HuH-7 (cell line): Measurements from ENCODE around the gene ADAM22.

Experiments
- DNase-seq: peaks from one replicate; pipeline ENCODE4 v3.0.0; 2011; ENCODE audit warnings: low spot score

The ADAM22 gene

DNA sequence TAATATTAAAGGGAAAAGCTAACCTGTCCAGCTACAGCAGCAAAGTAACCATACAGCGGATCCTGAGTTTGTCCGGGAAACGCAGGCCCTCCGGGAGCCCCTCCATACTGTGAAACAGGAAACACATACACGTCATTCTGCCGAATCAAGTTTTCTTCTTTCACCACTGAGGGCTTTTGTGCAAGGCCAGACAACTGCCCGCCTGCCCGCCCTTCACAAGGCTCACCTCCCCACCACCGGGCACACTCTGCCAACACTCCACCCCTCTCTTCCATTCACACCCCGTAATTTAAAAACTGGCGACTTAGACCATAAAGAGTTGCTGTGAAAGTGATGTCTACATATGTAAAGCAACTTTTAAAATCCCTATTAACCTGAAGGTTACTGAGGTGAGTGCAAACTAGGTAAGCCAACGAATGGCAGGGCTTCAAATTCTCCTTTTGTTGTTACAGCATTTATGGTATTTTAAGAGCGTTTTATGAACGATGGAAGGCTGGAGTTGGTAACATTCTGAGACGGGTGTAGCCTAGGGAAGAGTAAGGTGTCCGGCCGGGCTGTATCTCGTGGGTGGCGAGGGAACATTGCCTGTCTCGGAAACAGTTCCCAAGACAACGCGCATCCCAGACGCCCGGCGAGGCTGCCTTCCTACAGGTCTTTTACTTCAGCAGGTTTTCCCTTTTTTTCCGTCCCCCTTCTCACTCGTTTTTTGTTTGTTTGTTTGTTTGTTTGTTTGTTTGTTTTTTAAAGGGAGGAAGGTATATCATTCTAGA lies 285.0 kb downstream of the ADAM22 start:
- peak; percentile 33 for DNase-seq

DNA sequence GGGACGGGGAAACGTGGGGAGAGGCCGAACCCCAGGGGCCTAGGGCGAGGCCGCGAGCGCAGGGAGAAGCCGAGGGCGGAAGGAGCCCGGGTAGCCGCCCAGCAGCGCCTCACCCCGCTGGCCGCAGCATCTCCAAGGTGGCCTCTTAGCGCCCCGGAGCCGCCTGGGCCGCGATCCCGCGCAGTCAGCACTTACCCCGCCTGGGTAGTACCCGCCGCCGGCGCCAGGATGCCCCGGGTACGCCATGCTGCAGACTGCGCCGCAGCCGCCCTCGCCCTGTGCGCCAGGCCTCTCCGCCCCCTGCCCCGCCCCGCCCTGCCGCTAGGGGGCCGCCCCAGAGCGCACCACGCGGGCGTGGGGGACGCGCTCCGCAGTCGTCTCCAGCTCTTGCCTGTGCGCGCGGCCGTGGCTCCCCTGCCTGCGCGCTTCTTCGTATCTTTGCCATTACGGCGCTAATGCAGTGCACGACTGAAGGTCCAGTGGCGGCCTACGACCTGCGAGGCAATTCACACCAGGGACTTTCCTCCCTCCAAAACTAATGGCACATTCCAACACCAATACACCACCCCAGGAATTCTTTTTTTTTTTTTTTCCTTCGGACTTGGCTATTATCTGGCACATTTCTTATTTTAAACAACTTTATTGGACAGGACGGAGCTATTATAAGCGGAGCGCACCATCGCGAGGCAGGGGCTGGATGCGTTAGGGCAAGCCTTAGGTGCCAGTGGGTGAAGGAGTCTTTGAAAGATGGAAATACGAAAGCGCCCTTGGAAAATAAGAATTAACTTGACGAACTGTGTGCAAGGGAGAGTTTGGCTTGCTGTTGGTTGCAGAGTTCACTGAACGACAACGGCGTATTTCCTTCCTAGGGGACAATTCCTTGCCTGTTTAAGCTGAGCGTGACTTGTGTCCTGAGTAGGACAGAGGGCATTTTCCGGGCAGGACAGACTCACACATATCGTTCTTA lies 286.0 kb downstream of the ADAM22 start, which contains the start of gene SRI:
Gene SRI, minus strand, starts transcription at position 258 of the 967 bp plus-strand sequence. Its CDS starts 12 bp downstream, at position 246.
- DNase-seq = peak; percentile 72

GRCh38 chr7:88223265-88223664 lies 289.2 kb downstream of the ADAM22 start:
- DNase-seq = no peak

GRCh38 chr7:88224601-88225275 lies 290.7 kb downstream of the ADAM22 start:
- DNase-seq = no peak

- DNase-seq = no peak
Measured at GRCh38 chr7:88226201-88226600, 292.1 kb downstream of the ADAM22 start.

GRCh38 chr7:88226886-88227516 lies 292.9 kb downstream of the ADAM22 start:
- no peak for DNase-seq

GRCh38 chr7:88229302-88229995 lies 295.4 kb downstream of the ADAM22 start:
- DNase-seq = no peak

- DNase-seq = no peak
Measured at GRCh38 chr7:88230646-88231045, 296.6 kb downstream of the ADAM22 start.

GRCh38 chr7:88233828-88234227 lies 299.8 kb downstream of the ADAM22 start:
- DNase-seq = peak; percentile 31

DNA sequence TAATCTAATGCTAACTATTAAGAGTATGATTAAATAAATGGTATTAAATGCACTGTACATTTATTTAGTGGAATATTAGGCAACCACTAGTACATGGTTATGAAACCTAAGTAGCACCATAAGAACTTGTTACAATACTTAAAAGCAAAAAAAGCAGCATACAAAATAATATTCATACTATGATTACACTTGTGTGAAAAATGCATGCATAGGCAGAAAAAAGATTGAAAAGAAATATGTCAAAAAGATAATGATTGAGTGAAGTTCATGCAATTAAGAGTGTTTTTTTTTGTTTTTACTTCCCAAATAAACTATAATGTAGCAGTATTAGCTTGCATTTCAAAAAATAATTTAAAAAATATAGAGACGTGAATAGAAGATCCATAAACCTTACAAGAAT lies 305.8 kb downstream of the ADAM22 start:
- no peak for DNase-seq

GRCh38 chr7:88243345-88243909 lies 309.4 kb downstream of the ADAM22 start:
- peak; percentile 19 for DNase-seq

DNA sequence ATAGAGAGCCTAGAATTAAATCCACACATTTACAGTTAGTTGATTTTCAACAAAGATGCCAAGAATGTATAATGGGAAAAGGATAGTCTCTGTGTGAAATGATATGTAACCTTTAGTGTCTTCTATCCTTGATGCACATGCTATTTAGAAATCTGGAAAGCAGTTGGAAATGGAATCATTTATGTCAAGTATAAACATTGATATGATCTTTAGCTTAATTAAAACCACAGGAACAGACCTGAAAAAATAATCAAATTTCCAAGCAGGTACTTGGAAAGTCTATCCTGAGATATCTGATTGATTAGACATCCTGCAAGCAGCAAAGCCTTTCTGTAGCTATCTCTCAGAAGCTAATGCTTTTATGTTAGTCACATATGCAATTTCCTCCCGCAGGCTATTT lies 310.2 kb downstream of the ADAM22 start:
- DNase-seq = no peak
